Upper lobe of right lung (tissue), 1 donor: Measurements from ENCODE around the gene PCDHGB1. TPM values are rescaled to one million over a fixed set of nuclear protein-coding genes. Genes with fewer than 3 reads are reported as not detected.
"Not testable (repeated sequence)": the region's sequence is repeated elsewhere in the genome, so short reads cannot be mapped to it uniquely, and the experiment has no call there.

Source experiments
- ATAC-seq: fragments of 200-7000 bp; cut with Tn5 transposase; one replicate; pipeline ENCODE4 v1.9.1; 2020; ENCODE audit warnings: mild to moderate bottlenecking, moderate library complexity
- DNase-seq: peaks from one replicate; pipeline ENCODE4 v3.0.0-alpha.2; 2020
- H3K27ac ChIP-seq: fragments of 200-600 bp; one replicate; pipeline ENCODE4 v1.8.0; 2022
- H3K27me3 ChIP-seq: fragments of 200-600 bp; one replicate; pipeline ENCODE4 v1.8.0; 2022; ENCODE audit warnings: mild to moderate bottlenecking
- H3K36me3 ChIP-seq: fragments of 200-600 bp; one replicate; pipeline ENCODE4 v1.8.0; 2022
- H3K4me1 ChIP-seq: fragments of 200-600 bp; one replicate; pipeline ENCODE4 v1.8.0; 2022
- H3K4me3 ChIP-seq: fragments of 200-600 bp; one replicate; pipeline ENCODE4 v1.8.0; 2022; ENCODE audit warnings: mild to moderate bottlenecking
- H3K9me3 ChIP-seq: fragments of 200-600 bp; one replicate; pipeline ENCODE4 v1.8.0; 2022
- intact Hi-C: fragments of 100-400 bp; cut with DNase I; formaldehyde crosslinking; loops from one replicate; pipeline ENCODE4 v1.11.0; 2022
- total RNA-seq: library from RNA; stranded (reverse); fragmentation: NEBNext Ultra II Directional; extraction: Animal tissue kit (Norgen Biotek cat#: 25700); gene quantifications from one replicate; pipeline ENCODE4 v1.2.1, GENCODE V29; 2021
- TF ChIP-seq, protein P1 (sequence below): fragments of 200-600 bp; IDR thresholded peaks from one replicate; pipeline ENCODE4 v1.8.0; 2022; ENCODE audit warnings: antibody characterized with exemption
- donor health status: DM: no; HTN: yes; CAD: no; lungs with severe emphysema.

PCDHGB1 gene
- total RNA-seq, 1 donor from 2014 or later: 2.0 TPM

DNA sequence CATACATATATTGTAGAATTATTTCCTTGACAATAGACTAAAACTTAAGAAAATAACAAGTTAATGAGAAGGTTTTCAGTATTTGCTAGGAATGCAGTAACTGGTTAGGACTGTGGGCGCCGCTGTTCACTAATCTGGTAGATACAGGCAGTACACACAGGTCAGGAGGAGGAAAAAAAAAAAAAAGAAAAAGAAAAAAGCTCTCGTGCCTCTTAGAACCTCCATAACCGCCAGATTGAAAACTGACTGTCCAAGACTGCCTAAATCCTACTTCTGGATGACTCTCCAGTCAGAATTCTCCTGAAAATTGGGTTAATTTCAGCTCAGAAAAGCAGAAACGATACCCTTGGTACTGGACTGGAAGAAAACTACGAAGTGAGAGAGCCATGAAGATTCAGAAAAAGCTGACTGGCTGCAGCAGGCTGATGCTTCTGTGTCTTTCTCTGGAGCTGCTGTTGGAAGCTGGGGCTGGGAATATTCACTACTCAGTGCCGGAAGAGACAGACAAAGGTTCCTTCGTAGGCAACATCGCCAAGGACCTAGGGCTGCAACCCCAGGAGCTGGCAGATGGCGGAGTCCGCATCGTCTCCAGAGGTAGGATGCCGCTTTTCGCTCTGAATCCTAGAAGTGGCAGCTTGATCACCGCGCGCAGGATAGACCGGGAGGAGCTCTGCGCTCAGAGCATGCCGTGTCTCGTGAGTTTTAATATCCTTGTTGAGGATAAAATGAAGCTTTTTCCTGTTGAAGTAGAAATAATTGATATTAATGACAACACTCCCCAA, 19.4 kb upstream of the PCDHGB1 start, which contains the start of gene PCDHGA1:
Gene PCDHGA1, plus strand, starts transcription at position 216 of the 782 bp plus-strand sequence.
- ATAC-seq (peak; percentile 31), DNase-seq (no peak)
- Histone ChIP-seq H3K4me1 (no peaks in the 10 kb centered on the region), H3K27ac (no peak within 1 kb of the TSS), H3K9me3 (no peaks in the 10 kb centered on the region), H3K4me3 (no peak within 1 kb of the TSS), H3K36me3 (no peaks in the 10 kb centered on the region), H3K27me3 (peaks cover 16% of the 10 kb centered on the region)
- intact Hi-C loops: no loop called here
- TF ChIP-seq, protein P1, sequence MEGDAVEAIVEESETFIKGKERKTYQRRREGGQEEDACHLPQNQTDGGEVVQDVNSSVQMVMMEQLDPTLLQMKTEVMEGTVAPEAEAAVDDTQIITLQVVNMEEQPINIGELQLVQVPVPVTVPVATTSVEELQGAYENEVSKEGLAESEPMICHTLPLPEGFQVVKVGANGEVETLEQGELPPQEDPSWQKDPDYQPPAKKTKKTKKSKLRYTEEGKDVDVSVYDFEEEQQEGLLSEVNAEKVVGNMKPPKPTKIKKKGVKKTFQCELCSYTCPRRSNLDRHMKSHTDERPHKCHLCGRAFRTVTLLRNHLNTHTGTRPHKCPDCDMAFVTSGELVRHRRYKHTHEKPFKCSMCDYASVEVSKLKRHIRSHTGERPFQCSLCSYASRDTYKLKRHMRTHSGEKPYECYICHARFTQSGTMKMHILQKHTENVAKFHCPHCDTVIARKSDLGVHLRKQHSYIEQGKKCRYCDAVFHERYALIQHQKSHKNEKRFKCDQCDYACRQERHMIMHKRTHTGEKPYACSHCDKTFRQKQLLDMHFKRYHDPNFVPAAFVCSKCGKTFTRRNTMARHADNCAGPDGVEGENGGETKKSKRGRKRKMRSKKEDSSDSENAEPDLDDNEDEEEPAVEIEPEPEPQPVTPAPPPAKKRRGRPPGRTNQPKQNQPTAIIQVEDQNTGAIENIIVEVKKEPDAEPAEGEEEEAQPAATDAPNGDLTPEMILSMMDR: peak; percentile 21

DNA sequence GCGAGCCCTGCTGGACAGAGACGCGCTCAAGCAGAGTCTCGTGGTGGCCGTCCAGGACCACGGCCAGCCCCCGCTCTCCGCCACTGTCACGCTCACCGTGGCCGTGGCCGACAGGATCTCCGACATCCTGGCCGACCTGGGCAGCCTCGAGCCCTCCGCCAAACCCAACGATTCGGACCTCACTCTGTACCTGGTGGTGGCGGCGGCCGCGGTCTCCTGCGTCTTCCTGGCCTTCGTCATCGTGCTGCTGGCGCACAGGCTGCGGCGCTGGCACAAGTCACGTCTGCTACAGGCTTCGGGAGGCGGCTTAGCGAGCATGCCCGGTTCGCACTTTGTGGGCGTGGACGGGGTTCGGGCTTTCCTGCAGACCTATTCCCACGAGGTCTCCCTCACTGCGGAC, 17.3 kb upstream of the PCDHGB1 start:
- H3K4me3 ChIP-seq, DNase-seq, H3K36me3 ChIP-seq, H3K27ac ChIP-seq, H3K4me1 ChIP-seq, intact Hi-C loops, ATAC-seq: not testable (repeated sequence)
- H3K9me3 ChIP-seq: peaks cover 13% of the 10 kb centered on the region
- peaks cover 16% of the 10 kb centered on the region for H3K27me3 ChIP-seq

DNA sequence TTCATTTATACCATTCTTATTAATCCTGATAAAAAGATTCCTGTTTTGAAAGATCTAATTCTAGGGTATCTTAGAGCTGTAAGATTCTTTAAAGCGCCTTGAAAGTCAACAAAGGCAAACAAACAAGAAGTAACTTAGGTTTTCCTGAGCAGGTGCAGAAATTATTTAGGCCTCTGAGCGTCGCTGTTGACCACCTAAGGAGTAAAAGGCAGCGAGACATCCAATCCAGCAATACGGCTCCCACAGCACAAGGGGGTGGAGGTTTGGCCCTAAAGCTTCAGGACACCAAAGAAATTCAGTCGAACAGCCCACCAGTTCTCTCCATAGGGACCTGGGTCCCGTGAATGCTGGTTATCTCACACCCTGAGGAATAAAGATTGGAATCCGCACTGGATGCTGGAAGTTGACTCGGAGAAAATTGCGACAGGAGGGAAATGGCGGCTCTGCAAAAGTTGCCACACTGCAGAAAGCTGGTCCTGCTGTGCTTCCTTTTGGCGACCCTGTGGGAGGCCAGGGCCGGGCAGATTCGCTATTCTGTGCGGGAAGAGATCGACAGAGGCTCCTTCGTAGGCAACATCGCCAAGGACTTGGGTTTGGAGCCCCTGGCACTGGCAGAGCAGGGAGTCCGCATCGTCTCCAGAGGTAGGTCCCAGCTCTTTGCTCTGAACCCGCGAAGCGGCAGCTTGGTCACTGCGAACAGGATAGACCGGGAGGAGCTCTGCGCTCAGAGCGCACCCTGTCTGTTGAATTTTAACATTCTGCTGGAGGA, 11.2 kb upstream of the PCDHGB1 start, which contains the start of gene PCDHGA2:
Gene PCDHGA2, plus strand, starts transcription at position 223 of the 769 bp plus-strand sequence.
- intact Hi-C loops: no loop called here
- H3K27me3 ChIP-seq: peaks cover 6% of the 10 kb centered on the region

DNA sequence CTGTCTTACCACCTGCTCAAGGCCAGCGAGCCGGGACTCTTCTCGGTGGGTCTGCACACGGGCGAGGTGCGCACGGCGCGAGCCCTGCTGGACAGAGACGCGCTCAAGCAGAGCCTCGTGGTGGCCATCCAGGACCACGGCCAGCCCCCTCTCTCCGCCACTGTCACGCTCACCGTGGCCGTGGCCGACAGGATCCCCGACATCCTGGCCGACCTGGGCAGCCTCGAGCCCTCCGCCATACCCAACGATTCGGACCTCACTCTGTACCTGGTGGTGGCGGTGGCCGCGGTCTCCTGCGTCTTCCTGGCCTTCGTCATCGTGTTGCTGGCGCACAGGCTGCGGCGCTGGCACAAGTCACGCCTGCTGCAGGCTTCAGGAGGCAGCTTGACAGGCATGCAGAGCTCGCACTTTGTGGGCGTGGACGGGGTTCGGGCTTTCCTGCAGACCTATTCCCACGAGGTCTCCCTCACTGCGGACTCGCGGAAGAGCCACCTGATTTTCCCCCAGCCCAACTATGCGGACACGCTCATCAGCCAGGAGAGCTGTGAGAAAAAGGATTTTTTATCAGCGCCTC, 9.0 kb upstream of the PCDHGB1 start:
- ATAC-seq, H3K4me1 ChIP-seq, DNase-seq, H3K27ac ChIP-seq, H3K4me3 ChIP-seq, H3K27me3 ChIP-seq, H3K36me3 ChIP-seq, intact Hi-C loops: not testable (repeated sequence)
- peaks cover 32% of the 10 kb centered on the region for H3K9me3 ChIP-seq

More for the DNA sequence above, 11.2 kb upstream of the PCDHGB1 start, which contains the start of gene PCDHGA2:
- TF ChIP-seq, protein P1: peak; percentile 26
- DNase-seq (no peak), ATAC-seq (peak; percentile 48)
- peak within 1 kb of the TSS; percentile 20 for H3K4me3 ChIP-seq
- H3K27ac ChIP-seq: no peak within 1 kb of the TSS
- H3K9me3 ChIP-seq: peaks cover 21% of the 10 kb centered on the region
- H3K4me1 ChIP-seq: no peaks in the 10 kb centered on the region
- no peaks in the 10 kb centered on the region for H3K36me3 ChIP-seq

DNA sequence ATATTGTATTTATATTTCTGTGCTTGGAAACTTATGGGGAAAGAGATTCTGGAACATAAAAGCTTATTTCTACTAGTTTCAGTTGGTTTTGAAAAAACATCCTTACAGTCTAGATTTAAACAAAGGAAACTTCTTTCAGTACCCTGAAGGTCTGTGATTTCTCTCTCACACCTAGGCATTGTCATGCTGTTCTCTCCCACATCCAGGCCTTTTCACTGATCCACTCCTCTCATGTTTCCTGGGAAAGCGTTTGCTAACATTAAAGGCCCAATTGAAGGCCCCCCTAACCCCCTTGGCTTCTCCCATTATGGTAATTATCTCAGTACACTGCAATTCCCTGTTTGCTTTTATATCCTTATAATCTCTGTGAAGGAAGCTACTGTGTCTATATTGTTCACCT, 7.1 kb upstream of the PCDHGB1 start:
- TF ChIP-seq, protein P1: no peak
- Histone ChIP-seq H3K27me3 (peaks cover 6% of the 10 kb centered on the region), H3K27ac (no peak overlapping the region), H3K4me3 (no peak overlapping the region), H3K36me3 (no peaks in the 10 kb centered on the region), H3K4me1 (no peaks in the 10 kb centered on the region), H3K9me3 (peaks cover 19% of the 10 kb centered on the region)
- intact Hi-C loops: no loop called here
- no peak for DNase-seq
- no peak for ATAC-seq

DNA sequence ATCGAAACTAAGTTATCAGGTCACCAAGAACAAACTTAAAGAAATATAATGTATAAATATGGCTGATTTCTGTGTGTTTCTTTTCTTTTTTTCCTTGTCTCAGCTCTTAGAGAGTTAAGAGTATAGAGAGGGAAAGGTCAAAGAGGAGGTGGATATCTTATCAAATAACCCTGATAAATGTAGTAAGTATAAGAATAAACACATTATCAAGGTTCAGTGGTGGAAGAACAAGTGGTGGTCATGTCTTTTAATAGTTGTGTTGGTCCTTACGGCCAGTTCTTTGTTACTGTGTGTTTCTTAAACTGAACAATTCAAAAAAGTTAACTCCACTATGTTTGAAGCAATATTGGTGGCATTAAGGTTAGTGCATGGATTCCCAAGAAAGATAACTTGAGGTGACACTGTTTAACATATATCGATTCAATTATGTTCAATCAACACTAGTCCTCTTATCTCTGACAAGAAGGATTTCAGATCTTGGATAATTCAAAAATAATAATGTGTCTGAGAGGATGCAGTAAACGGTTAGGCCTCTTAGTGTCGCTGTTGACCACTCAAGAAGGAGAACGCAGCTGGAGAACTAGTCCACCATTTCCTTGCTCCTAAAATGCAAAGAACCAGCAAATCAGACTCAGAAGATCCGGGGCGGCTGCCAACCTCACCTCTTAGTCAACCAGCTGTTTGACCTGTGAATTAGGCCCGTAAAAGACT, 6.5 kb upstream of the PCDHGB1 start, which contains the start of gene PCDHGA3:
Gene PCDHGA3, plus strand, starts transcription at position 588 of the 711 bp plus-strand sequence. CDS start 205 bp downstream, outside the sequence.
- Histone ChIP-seq H3K36me3 (no peaks in the 10 kb centered on the region), H3K9me3 (peaks cover 19% of the 10 kb centered on the region), H3K4me1 (no peaks in the 10 kb centered on the region), H3K4me3 (peak within 1 kb of the TSS; percentile 21), H3K27ac (no peak within 1 kb of the TSS), H3K27me3 (peaks cover 6% of the 10 kb centered on the region)
- intact Hi-C loops: no loop called here
- DNase-seq (no peak), ATAC-seq (no peak)
- TF ChIP-seq, protein P1: peak; percentile 24
